Ovary (tissue), 3 donors: ENCODE results near the gene CYP2E1.

ENCODE experiments used
- POLR2A ChIP-seq: fragments of 450-650 bp; IDR thresholded peaks from one replicate; pipeline ENCODE4 v1.6.1; 2017; ENCODE audit warnings: antibody characterized with exemption, mild to moderate bottlenecking, moderate library complexity
- TF ChIP-seq, protein P1 (sequence below), 3 donors: fragments of 450-650 bp in 2 of 3; fragments of 200-600 bp in 1 of 3; IDR thresholded peaks; one replicate each; pipeline versions ENCODE4 v1.5.1 to v1.8.0; 2016 to 2022; ENCODE audit warnings: antibody characterized with exemption in 3 of 3, mild to moderate bottlenecking in 1 of 3
- donor health status: DM: no; HTN: no; CAD: no.

- TF ChIP-seq, protein P1, sequence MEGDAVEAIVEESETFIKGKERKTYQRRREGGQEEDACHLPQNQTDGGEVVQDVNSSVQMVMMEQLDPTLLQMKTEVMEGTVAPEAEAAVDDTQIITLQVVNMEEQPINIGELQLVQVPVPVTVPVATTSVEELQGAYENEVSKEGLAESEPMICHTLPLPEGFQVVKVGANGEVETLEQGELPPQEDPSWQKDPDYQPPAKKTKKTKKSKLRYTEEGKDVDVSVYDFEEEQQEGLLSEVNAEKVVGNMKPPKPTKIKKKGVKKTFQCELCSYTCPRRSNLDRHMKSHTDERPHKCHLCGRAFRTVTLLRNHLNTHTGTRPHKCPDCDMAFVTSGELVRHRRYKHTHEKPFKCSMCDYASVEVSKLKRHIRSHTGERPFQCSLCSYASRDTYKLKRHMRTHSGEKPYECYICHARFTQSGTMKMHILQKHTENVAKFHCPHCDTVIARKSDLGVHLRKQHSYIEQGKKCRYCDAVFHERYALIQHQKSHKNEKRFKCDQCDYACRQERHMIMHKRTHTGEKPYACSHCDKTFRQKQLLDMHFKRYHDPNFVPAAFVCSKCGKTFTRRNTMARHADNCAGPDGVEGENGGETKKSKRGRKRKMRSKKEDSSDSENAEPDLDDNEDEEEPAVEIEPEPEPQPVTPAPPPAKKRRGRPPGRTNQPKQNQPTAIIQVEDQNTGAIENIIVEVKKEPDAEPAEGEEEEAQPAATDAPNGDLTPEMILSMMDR (IDR thresholded peaks at IDR 0.05): no peak
- TF ChIP-seq POLR2A: no peak
These were observed at the start of gene CYP2E1 for GRCh38 chr10:133526957-133527588.
